SK-N-SH (cell line): Measurements from ENCODE around the gene NTM. TPM values are rescaled to one million over a fixed set of nuclear protein-coding genes. Genes with fewer than 3 reads are reported as not detected.

Experiments used
- CTCF ChIA-PET: fragments of 300-600, 350-600 bp; formaldehyde crosslinking; extraction: SDS; loops from one replicate; lab custom pipeline; 2021; lab: Yijun Ruan, JAX
- POLR2A ChIA-PET: fragments of 350-600 bp; sonication (Branson Sonifier 250); formaldehyde crosslinking; extraction: SDS; loops from one replicate; lab custom pipeline; 2020; ENCODE audit warnings: antibody characterized with exemption, inconsistent platforms; lab: Yijun Ruan, JAX
- DNase-seq: peaks from one replicate; pipeline ENCODE4 v3.0.0; 2012
- H2AFZ ChIP-seq: fragments of 200-600 bp; sonication (generic); 2 replicates; pipeline ENCODE4 v1.8.1; 2016; ENCODE audit warnings: antibody characterized with exemption, mild to moderate bottlenecking, low read depth
- H3F3A ChIP-seq: fragments of 200-600 bp; sonication (generic); replicated peaks from 2 replicates; pipeline ENCODE3; 2016; ENCODE audit warnings: antibody characterized with exemption, mild to moderate bottlenecking; ENCODE audit not compliant: insufficient read depth
- H3K27ac ChIP-seq, 2 experiments: fragments of 200-500 bp in 1 of 2; fragments of 200-600 bp in 1 of 2; sonication (Bioruptor generic) in 1 of 2; sonication (generic), shearing (Covaris generic) in 1 of 2; 2 replicates each; pipeline versions ENCODE4 v1.5.1 to v1.6.1; 2014 to 2016; ENCODE audit warnings: low read depth in 2 of 2, inconsistent platforms in 1 of 2, low read length in 1 of 2, mild to moderate bottlenecking in 1 of 2, mixed read lengths in 1 of 2
- H3K27me3 ChIP-seq: fragments of 200-600 bp; sonication (generic), shearing (Covaris generic); 2 replicates; pipeline ENCODE4 v1.6.1; 2016; ENCODE audit warnings: mixed run types; ENCODE audit not compliant: insufficient read depth
- H3K36me3 ChIP-seq, 2 experiments: fragments of 200-500 bp in 1 of 2; fragments of 200-600 bp in 1 of 2; sonication (Bioruptor generic) in 1 of 2; sonication (generic) in 1 of 2; replicated peaks in 1 of 2; 2 replicates each; pipeline versions ENCODE3 to v1.5.1; 2014 to 2016; ENCODE audit warnings: low read length in 1 of 2, mild to moderate bottlenecking in 1 of 2; ENCODE audit not compliant: insufficient read depth in 2 of 2, control insufficient read depth in 1 of 2
- H3K4me1 ChIP-seq, 2 experiments: fragments of 200-500 bp in 1 of 2; fragments of 200-600 bp in 1 of 2; sonication (Bioruptor generic) in 1 of 2; sonication (generic), shearing (Covaris generic) in 1 of 2; 2 replicates each; pipeline versions ENCODE4 v1.5.1 to v1.6.1; 2014 to 2016; ENCODE audit warnings: low read depth in 1 of 2, low read length in 1 of 2, mixed run types in 1 of 2; ENCODE audit not compliant: insufficient read depth in 2 of 2, control insufficient read depth in 1 of 2
- H3K4me2 ChIP-seq: fragments of 200-600 bp; sonication (generic), shearing (Covaris generic); 2 replicates; pipeline ENCODE4 v1.6.1; 2017; ENCODE audit warnings: mixed run types
- H3K4me3 ChIP-seq, 2 experiments: fragments of 200-500 bp in 1 of 2; fragments of 200-600 bp in 1 of 2; sonication (Bioruptor generic) in 1 of 2; sonication (generic), shearing (Covaris generic) in 1 of 2; 2 replicates each; pipeline versions ENCODE4 v1.5.1 to v1.8.1; 2014 to 2016; ENCODE audit warnings: low read depth in 2 of 2, inconsistent platforms in 1 of 2, low read length in 1 of 2, mild to moderate bottlenecking in 1 of 2, mixed read lengths in 1 of 2, moderate library complexity in 1 of 2
- H3K79me2 ChIP-seq: fragments of 200-600 bp; sonication (generic); 2 replicates; pipeline ENCODE4 v1.8.1; 2017; ENCODE audit warnings: mild to moderate bottlenecking; ENCODE audit not compliant: insufficient read depth
- H3K9ac ChIP-seq: fragments of 200-600 bp; sonication (generic); 2 replicates; pipeline ENCODE4 v1.6.1; 2017; ENCODE audit warnings: mixed run types
- H3K9me2 ChIP-seq: fragments of 200-600 bp; sonication (generic); 2 replicates; pipeline ENCODE4 v1.6.1; 2017; ENCODE audit warnings: mixed run types
- H3K9me3 ChIP-seq: fragments of 200-600 bp; sonication (generic); 2 replicates; pipeline ENCODE4 v1.6.1; 2017; ENCODE audit warnings: mixed run types, mild to moderate bottlenecking, moderate library complexity
- H4K20me1 ChIP-seq: fragments of 200-600 bp; sonication (generic); 2 replicates; pipeline ENCODE4 v1.6.1; 2017; ENCODE audit warnings: mild to moderate bottlenecking, mixed run types; ENCODE audit not compliant: insufficient read depth
- CHD2 ChIP-seq: fragments of 150-350 bp; IDR thresholded peaks from 2 replicates; pipeline ENCODE4 v1.6.1; 2018; ENCODE audit warnings: low read length; ENCODE audit not compliant: partially characterized antibody
- EP300 ChIP-seq, 2 experiments: IDR thresholded peaks; 2 replicates each; pipeline versions ENCODE4 v1.4.0 to v1.6.1; 2012; ENCODE audit warnings: borderline replicate concordance in 1 of 2, low read depth in 1 of 2, low read length in 1 of 2
- EZH2phosphoT487 ChIP-seq: fragments of 200-600 bp; sonication (generic); IDR thresholded peaks from 2 replicates; pipeline ENCODE4 v1.6.1; 2017; ENCODE audit warnings: low read depth, mixed run types, mild to moderate bottlenecking, antibody characterized with exemption, moderate library complexity, borderline replicate concordance
- FOSL2 ChIP-seq: IDR thresholded peaks from 2 replicates; pipeline ENCODE4 v1.4.0; 2012; ENCODE audit warnings: low read depth, mild to moderate bottlenecking, moderate library complexity, borderline replicate concordance
- FOXM1 ChIP-seq: IDR thresholded peaks from 2 replicates; pipeline ENCODE4 v1.4.0; 2012; ENCODE audit warnings: low read depth, mild to moderate bottlenecking
- GATA2 ChIP-seq: sonication (generic); formaldehyde crosslinking; IDR thresholded peaks from 2 replicates; pipeline ENCODE4 v1.5.0; 2020; ENCODE audit warnings: mild to moderate bottlenecking, missing genetic modification reagents
- JUND ChIP-seq: IDR thresholded peaks from 2 replicates; pipeline ENCODE4 v1.4.0; 2012
- MEF2A ChIP-seq: IDR thresholded peaks from 2 replicates; pipeline ENCODE4 v1.4.0; 2012; ENCODE audit warnings: low read depth, borderline replicate concordance
- MXI1 ChIP-seq: IDR thresholded peaks from 2 replicates; pipeline ENCODE4 v1.6.1; 2012; ENCODE audit warnings: mild to moderate bottlenecking, low read depth, low read length, improper control_type of control experiment
- RFX5 ChIP-seq: IDR thresholded peaks from 2 replicates; pipeline ENCODE4 v1.6.1; 2012; ENCODE audit warnings: mild to moderate bottlenecking, improper control_type of control experiment, low read length
- RXRA ChIP-seq: IDR thresholded peaks from 2 replicates; pipeline ENCODE4 v1.4.0; 2012; ENCODE audit warnings: low read depth, mild to moderate bottlenecking, borderline replicate concordance
- SMC3 ChIP-seq: IDR thresholded peaks from 2 replicates; pipeline ENCODE4 v1.6.1; 2012; ENCODE audit warnings: low read depth, low read length, improper control_type of control experiment
- TCF12 ChIP-seq: IDR thresholded peaks from 2 replicates; pipeline ENCODE4 v1.4.0; 2012
- WGBS: methylation state at CpG from one replicate; pipeline ENCODE4 v1.1.6; 2017; ENCODE audit warnings: low lambda C conversion rate; 5-methylcytosine and 5-hydroxymethylcytosine counted together
- polyA plus RNA-seq, 3 experiments: library from polyadenylated mRNA; depleted of rRNA; stranded (reverse); fragments of >200 nt; gene quantifications; 2 replicates each; pipeline ENCODE4 v1.2.3, GENCODE V29; 2012
- TF ChIP-seq, protein P1 (sequence below): IDR thresholded peaks from 2 replicates; pipeline ENCODE4 v1.6.1; 2012; ENCODE audit warnings: mild to moderate bottlenecking, low read depth, low read length, moderate library complexity
- TF ChIP-seq, protein P2 (sequence below): IDR thresholded peaks from 2 replicates; pipeline ENCODE4 v1.4.0; 2012; ENCODE audit warnings: low read depth, borderline replicate concordance
- TF ChIP-seq, protein P3 (sequence below): IDR thresholded peaks from 2 replicates; pipeline ENCODE4 v1.4.0; 2012; ENCODE audit warnings: low read depth, borderline replicate concordance
- TF ChIP-seq, protein P4 (sequence below): fragments of 150-350 bp; IDR thresholded peaks from 2 replicates; pipeline ENCODE4 v1.6.1; 2016; ENCODE audit warnings: mild to moderate bottlenecking, low read depth, low read length

Gene NTM
- polyA plus RNA-seq, 1 of the 3 experiments (the other 2 are of a cell fraction): 20.0 TPM

DNA sequence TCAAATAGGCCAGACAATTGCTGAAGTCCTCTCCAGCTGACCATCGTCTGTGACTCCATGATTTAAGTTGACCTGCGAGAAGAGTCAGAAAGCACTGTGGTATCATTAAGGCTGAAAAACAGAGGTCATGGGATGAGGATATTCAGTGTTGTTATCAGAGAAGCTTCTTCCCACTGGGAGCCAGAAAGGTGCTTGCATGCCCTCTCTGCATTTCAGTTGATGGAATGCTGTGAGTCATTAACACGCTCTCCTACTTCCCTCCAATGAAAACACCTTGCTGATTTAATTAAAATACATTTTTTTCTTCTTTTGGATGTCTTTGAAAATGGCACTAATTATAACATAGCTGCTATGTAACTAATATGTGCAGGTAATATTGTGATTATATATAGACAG, 667.0 kb downstream of the NTM start:
- ChIA-PET CTCF (no interaction called here), POLR2A (no interaction called here)
- H3K9me2 ChIP-seq: no peaks in the 10 kb centered on the region
- WGBS: 79% methylated on average over 3 of the region's 3 CpGs
- H3K9ac ChIP-seq: no peak overlapping the region
- H3K27me3 ChIP-seq: no peaks in the 10 kb centered on the region
- no peaks in the 10 kb centered on the region for H3K9me3 ChIP-seq
- H3F3A ChIP-seq: peaks cover 13% of the 10 kb centered on the region
- H3K79me2 ChIP-seq: peaks cover 3% of the 10 kb centered on the region; the same call in 1 of the 2 replicates
- no peak overlapping the region for H2AFZ ChIP-seq
- no peak for TF ChIP-seq RFX5
- no peak for TF ChIP-seq GATA2 (CRISPR knock-in tag)
- no peak for TF ChIP-seq RXRA
- TF ChIP-seq, protein P1, sequence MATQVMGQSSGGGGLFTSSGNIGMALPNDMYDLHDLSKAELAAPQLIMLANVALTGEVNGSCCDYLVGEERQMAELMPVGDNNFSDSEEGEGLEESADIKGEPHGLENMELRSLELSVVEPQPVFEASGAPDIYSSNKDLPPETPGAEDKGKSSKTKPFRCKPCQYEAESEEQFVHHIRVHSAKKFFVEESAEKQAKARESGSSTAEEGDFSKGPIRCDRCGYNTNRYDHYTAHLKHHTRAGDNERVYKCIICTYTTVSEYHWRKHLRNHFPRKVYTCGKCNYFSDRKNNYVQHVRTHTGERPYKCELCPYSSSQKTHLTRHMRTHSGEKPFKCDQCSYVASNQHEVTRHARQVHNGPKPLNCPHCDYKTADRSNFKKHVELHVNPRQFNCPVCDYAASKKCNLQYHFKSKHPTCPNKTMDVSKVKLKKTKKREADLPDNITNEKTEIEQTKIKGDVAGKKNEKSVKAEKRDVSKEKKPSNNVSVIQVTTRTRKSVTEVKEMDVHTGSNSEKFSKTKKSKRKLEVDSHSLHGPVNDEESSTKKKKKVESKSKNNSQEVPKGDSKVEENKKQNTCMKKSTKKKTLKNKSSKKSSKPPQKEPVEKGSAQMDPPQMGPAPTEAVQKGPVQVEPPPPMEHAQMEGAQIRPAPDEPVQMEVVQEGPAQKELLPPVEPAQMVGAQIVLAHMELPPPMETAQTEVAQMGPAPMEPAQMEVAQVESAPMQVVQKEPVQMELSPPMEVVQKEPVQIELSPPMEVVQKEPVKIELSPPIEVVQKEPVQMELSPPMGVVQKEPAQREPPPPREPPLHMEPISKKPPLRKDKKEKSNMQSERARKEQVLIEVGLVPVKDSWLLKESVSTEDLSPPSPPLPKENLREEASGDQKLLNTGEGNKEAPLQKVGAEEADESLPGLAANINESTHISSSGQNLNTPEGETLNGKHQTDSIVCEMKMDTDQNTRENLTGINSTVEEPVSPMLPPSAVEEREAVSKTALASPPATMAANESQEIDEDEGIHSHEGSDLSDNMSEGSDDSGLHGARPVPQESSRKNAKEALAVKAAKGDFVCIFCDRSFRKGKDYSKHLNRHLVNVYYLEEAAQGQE: no peak
- no peak for TF ChIP-seq TCF12
- TF ChIP-seq, protein P2, sequence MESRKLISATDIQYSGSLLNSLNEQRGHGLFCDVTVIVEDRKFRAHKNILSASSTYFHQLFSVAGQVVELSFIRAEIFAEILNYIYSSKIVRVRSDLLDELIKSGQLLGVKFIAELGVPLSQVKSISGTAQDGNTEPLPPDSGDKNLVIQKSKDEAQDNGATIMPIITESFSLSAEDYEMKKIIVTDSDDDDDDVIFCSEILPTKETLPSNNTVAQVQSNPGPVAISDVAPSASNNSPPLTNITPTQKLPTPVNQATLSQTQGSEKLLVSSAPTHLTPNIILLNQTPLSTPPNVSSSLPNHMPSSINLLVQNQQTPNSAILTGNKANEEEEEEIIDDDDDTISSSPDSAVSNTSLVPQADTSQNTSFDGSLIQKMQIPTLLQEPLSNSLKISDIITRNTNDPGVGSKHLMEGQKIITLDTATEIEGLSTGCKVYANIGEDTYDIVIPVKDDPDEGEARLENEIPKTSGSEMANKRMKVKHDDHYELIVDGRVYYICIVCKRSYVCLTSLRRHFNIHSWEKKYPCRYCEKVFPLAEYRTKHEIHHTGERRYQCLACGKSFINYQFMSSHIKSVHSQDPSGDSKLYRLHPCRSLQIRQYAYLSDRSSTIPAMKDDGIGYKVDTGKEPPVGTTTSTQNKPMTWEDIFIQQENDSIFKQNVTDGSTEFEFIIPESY: no peak
- TF ChIP-seq, protein P3, sequence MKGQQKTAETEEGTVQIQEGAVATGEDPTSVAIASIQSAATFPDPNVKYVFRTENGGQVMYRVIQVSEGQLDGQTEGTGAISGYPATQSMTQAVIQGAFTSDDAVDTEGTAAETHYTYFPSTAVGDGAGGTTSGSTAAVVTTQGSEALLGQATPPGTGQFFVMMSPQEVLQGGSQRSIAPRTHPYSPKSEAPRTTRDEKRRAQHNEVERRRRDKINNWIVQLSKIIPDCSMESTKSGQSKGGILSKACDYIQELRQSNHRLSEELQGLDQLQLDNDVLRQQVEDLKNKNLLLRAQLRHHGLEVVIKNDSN: no peak
- no peak for TF ChIP-seq MXI1
- TF ChIP-seq EP300 (IDR thresholded peaks at IDR 0.05; ENCODE audit: borderline replicate concordance in 1 of 2, low read depth in 1 of 2, low read length in 1 of 2): no peak
- no peak for TF ChIP-seq FOXM1
- no peak for TF ChIP-seq SMC3
- no peak for TF ChIP-seq MEF2A
- no peak for TF ChIP-seq FOSL2
- no peak for TF ChIP-seq CHD2
- no peak for TF ChIP-seq JUND
- TF ChIP-seq, protein P4, sequence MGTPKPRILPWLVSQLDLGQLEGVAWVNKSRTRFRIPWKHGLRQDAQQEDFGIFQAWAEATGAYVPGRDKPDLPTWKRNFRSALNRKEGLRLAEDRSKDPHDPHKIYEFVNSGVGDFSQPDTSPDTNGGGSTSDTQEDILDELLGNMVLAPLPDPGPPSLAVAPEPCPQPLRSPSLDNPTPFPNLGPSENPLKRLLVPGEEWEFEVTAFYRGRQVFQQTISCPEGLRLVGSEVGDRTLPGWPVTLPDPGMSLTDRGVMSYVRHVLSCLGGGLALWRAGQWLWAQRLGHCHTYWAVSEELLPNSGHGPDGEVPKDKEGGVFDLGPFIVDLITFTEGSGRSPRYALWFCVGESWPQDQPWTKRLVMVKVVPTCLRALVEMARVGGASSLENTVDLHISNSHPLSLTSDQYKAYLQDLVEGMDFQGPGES: no peak
- TF ChIP-seq EZH2phosphoT487: no peak
- no peak for DNase-seq
- no peak overlapping the region for H3K4me2 ChIP-seq
- no peak overlapping the region for H3K27ac ChIP-seq
- no peak overlapping the region for H3K4me3 ChIP-seq
- no peaks in the 10 kb centered on the region for H3K36me3 ChIP-seq
- peaks cover 0 to 26% of the 10 kb centered on the region in 2 experiments; a peak in 3 of 4 replicates for H3K4me1 ChIP-seq
- no peaks in the 10 kb centered on the region for H4K20me1 ChIP-seq
